SIG-M5 (cell line): Measurements from ENCODE around the gene LIPC.

Experiments
- DNase-seq: peaks from one replicate; lab custom pipeline; 2025; lab: John Stamatoyannopoulos, UW

LIPC gene

GRCh38 chr15:58517682-58518525 lies 86.1 kb downstream of the LIPC start:
- peak; percentile 19 for DNase-seq

GRCh38 chr15:58518626-58519025 lies 86.8 kb downstream of the LIPC start:
- no peak for DNase-seq

GRCh38 chr15:58519516-58519915 lies 87.7 kb downstream of the LIPC start:
- no peak for DNase-seq

DNA sequence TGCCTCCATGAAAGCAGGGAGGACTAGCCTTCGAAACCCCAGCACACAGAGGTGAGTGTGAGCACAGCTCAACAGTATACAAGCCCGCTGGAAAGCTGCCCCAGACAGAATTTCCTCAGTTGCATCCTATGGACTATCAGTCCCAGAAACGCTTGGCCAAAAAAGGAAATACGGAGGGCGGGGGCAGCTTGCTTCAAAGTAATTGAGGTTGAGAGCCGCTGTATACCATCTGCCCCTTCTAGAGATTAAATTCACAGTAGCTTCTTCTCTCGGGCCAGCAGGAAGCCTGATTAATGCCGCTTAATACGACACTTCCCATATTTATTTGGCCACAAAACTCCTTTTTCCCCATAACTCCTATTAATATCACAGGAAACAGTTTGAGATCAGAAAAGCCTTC lies 88.7 kb downstream of the LIPC start:
- no peak for DNase-seq

- no peak for DNase-seq
Observed at GRCh38 chr15:58520936-58521292, 89.1 kb downstream of the LIPC start.

GRCh38 chr15:58521293-58521991 lies 89.7 kb downstream of the LIPC start:
- DNase-seq: peak; percentile 92

DNA sequence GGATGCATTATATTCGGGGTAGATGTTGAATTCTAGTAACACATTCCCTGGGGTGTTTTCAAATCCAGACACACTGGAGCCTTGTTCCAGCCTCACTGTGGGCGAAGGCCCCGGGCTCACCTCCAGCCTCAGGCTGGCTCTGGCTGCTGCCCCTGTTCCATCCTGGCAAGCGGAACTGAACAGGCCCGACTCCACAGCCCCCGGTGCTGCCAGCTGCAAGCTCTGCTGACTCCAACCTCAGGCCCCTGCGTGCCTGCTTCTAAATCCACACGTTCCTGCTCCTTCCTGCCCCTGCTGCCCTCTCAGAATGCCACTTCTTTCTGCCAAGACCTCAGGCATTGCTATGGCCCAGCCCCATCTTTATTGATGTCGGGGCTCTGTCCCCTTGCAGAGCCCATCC lies 90.6 kb downstream of the LIPC start:
- no peak for DNase-seq

DNA sequence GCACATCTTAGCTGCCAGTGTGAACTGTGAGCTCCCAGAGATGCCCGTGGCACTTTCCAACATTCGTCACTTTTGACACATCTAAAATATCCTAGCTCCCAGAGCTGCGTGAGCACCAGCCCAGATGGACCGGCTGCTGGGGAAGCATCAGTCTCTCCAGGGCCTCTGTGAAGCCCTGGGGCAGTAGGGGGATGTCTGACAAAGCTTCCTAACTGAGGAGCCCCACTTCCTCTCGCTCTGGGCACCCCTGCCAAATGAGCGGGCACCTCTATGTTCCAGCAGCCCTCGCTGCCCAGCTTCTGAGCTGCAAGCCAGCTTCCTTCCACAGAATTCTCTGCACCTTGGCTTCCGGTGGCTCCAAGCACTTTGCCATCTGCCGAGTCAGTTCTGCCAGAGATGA lies 91.1 kb downstream of the LIPC start:
- DNase-seq: no peak

- DNase-seq: no peak
Observed at GRCh38 chr15:58523634-58524033, 91.8 kb downstream of the LIPC start.

- no peak for DNase-seq
Observed at GRCh38 chr15:58524247-58524646, 92.5 kb downstream of the LIPC start.

DNA sequence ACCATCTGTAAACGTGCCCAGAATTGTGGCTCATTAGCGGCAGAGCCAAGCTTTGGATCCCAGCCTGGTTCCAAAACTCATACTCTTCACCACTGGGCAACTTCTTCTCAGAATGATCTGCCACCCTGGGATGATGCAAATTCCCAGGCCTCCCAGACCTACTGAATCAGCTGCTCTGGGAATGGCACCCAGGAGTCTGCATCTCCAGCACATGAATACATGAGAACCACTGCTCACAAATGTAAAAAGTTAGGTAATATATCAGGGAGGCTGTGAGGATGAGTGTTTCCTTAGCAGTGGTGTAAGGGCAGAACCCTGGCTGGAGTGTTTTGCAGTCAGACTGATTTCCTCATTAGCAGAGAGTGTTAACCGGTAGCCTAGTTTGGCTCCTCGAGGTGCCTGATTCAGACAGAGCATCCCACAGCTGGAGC lies 94.2 kb downstream of the LIPC start:
- DNase-seq: no peak

- DNase-seq: no peak
Observed at GRCh38 chr15:58526647-58527192, 94.9 kb downstream of the LIPC start.

GRCh38 chr15:58527573-58528187 lies 95.9 kb downstream of the LIPC start:
- DNase-seq: no peak

- no peak for DNase-seq
Observed at GRCh38 chr15:58528188-58528870, 96.5 kb downstream of the LIPC start.

DNA sequence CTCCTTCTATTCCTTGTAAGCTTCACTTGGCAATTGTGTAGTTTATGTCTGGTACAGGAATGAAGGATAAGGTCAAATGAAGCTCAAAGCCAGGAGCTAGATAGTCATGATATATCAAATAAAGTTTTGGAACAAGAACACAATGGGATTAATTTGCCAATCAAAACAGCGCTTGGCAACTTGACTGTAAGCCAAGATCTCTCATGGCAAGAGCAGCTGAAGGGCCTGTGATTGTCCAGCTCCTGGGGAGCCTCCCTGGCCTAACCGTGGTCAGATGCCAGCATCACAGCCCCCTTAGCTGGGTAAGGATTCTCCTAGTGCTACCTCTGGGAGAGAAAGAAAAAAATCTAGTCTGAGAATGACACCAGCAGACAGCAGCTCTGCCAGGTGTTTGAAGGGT lies 97.2 kb downstream of the LIPC start:
- no peak for DNase-seq

- no peak for DNase-seq
Observed at GRCh38 chr15:58530056-58530590, 98.3 kb downstream of the LIPC start.

DNA sequence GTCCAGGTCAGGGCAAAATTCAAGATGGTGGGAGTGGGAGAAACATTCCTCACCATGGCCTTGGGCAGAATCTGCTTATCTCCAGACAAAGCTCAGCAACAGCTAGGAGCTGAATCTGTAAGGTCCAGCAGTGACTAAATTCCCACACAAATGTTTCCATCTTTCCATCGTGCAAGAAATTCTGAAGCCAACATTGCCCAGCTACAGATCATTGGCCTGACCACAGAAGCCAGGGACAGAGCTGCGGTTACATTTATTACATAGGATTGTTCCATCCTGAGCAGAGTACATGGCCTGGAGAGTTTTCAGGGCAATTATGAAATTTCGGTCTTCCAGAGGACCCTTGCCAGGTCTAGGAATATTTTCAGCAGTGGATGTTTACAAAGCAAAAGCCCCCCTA lies 100.3 kb downstream of the LIPC start:
- DNase-seq: no peak

DNA sequence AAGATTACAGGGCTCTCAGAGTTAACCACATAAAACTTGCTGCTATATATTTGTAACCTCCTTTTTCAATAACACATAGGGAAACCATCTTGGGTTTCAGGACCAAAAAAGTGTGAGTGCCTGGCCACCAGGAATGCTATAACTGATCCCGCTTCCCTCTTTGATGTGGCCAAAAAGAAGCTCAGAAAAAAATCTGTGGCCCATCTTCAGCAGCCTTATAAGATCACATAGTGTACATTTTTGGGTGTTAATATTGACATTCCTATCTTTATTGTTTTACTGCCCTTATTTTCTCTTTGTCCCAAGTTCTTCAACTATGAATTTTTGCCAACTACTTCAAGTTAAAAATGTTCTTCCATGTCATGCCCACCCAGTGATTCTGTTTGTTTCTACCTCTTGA lies 102.8 kb downstream of the LIPC start:
- no peak for DNase-seq

- no peak for DNase-seq
Observed at GRCh38 chr15:58535337-58535736, 103.5 kb downstream of the LIPC start.

DNA sequence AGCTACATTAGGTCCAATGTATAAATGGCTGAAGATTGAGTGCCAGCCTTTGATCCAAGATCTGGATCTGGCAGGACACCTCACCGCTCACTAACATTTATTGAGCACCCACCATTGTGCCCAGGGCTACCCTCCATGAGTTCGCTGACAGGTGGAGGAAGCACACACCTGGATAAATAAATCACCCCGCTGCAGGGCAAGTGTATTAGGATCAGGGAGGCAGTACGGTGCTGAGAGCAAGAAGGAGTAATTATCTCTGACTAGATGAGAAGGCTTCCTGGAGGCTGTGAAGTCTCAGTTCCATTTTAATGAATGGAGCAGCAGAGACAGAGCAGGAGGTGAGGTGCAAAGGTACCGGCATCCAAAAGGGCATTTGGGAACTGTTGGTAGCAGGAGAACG lies 104.1 kb downstream of the LIPC start:
- no peak for DNase-seq

DNA sequence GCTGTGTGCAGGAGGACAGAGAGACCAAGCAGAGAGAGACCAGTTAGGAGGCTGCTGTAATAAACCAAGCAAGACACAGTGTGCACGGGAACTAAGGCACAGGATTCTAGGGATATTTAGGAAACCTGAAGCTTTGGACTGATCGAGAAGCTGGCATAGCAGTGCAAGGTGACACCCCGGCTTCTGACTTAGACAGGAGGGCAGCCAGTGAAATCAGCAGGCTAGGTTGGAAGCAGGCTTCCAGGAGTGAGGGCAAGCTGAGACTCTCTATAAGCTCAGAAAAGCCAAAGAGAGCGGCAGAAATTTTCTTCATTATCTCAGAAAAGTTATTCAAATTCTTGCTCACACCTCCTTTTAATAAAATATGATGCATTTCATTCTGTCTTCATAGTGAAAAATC lies 104.6 kb downstream of the LIPC start:
- no peak for DNase-seq

DNA sequence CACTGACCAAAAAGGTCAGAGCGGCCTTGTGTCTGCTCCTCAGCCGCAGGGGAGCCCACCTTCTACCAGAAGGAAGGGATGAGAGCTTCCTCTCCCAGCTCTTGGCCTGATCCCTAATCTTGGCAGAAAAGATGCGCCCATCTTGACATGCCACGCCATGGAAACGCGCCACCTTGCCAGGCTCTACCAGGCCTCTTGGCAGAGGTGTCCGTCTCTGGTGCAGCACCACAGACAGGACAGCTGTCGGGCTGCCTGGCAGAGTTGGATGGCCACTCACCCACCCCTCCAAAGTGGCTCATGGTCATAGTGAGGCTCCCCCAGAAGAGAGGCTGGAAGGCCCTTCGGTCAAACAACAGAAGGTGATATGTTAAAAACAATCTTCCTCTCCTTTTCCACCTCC lies 105.2 kb downstream of the LIPC start:
- DNase-seq: no peak
